Gastroesophageal sphincter (tissue), 3 donors: Measurements from ENCODE around the gene SH3PXD2A.

Experiments used
- EP300 ChIP-seq: sonication (generic); formaldehyde crosslinking; IDR thresholded peaks from one replicate; pipeline ENCODE4 v1.6.1; 2017; ENCODE audit warnings: antibody characterized with exemption, mild to moderate bottlenecking
- TF ChIP-seq, protein P1 (sequence below), 4 experiments: fragments of 200-600 bp in 2 of 4; fragments of 450-650 bp in 2 of 4; sonication (generic) in 1 of 4; IDR thresholded peaks; one replicate each; pipeline ENCODE4 v1.5.1; 2017 to 2019; ENCODE audit warnings: antibody characterized with exemption in 4 of 4, mild to moderate bottlenecking in 2 of 4, moderate library complexity in 2 of 4

DNA sequence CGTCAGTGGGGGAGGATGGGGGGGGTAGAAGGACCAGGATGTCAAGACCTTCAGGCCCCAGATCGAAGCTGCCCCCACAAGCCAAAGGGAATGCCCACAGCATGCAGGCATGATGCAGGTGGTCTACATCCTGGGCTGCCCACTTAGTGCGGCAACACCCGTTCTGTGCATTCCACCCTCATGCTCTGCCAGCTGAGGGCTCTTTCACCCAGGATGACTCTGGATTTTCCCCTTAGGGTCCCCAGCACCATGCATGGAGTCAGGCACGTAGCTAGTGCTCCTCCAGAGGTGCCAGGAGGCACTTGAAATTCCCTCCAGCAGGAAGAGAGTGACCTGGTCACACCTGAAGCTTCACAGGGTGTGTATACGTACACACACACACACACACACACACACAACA lies 66.2 kb downstream of the SH3PXD2A start:
- TF ChIP-seq, protein P1, sequence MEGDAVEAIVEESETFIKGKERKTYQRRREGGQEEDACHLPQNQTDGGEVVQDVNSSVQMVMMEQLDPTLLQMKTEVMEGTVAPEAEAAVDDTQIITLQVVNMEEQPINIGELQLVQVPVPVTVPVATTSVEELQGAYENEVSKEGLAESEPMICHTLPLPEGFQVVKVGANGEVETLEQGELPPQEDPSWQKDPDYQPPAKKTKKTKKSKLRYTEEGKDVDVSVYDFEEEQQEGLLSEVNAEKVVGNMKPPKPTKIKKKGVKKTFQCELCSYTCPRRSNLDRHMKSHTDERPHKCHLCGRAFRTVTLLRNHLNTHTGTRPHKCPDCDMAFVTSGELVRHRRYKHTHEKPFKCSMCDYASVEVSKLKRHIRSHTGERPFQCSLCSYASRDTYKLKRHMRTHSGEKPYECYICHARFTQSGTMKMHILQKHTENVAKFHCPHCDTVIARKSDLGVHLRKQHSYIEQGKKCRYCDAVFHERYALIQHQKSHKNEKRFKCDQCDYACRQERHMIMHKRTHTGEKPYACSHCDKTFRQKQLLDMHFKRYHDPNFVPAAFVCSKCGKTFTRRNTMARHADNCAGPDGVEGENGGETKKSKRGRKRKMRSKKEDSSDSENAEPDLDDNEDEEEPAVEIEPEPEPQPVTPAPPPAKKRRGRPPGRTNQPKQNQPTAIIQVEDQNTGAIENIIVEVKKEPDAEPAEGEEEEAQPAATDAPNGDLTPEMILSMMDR (IDR thresholded peaks at IDR 0.05), result no peak
- TF ChIP-seq EP300, result no peak
